Stimulated activated CD4-positive, alpha-beta T cell treated with anti-CD3 and anti-CD28 coated beads, Interleukin-4, amount 100 ng/mL, for 1 hour (primary cell): ENCODE data around the gene TIGD3.

ENCODE experiments used
- DNase-seq: peaks from one replicate; pipeline ENCODE4 v3.0.0-alpha.2; 2020

Gene TIGD3

GRCh38 chr11:65373839-65374580, 19.5 kb downstream of the TIGD3 start:
- DNase-seq = no peak

DNA sequence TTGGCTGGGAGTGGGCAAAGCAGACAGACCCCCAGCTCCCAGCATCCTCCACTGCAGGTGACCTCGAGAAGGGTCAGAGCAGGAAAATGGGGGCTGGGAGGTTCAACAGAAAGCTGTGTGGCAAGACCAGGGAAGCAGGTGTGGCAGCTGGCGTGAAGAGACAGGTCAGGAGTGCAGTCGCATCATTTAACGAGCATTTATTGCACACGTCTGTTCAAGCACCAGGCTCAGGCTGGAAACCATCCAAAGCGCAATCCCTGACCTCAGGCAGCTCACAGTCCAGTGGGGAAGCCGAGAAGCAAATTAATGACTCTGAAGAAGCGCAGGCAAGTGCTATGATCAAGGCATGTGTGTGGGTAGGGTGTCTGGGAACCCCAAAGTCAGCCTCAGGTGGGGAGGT, 20.5 kb downstream of the TIGD3 start:
- DNase-seq = no peak

DNA sequence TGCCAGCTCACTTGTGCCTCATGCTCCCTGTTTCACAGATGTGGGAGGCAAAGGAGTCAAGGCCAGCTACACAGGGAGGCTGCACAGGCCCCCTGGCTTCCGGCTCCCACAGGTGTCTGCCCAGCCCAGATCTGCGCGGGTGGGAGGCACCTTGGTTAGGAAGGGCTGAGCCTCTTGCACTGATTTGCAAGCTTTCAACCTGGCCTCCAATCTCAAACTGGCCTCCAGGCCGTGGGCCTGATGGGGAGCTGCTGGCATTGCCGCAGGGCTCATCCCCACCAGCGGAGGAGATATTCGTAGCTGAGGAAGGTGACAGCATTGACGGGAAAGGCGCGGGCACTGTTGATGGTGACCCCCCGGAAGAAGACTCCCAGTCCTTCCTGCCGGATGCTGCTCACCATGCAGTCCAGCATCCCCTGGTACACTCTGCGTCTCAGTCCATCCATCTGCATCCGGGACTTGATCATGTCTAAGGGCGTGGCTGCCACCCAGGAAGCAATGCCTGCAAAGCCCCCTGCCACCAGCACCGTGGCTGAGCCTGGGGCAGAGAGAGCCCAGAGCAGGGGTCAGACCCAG, 21.7 kb downstream of the TIGD3 start:
- no peak for DNase-seq

DNA sequence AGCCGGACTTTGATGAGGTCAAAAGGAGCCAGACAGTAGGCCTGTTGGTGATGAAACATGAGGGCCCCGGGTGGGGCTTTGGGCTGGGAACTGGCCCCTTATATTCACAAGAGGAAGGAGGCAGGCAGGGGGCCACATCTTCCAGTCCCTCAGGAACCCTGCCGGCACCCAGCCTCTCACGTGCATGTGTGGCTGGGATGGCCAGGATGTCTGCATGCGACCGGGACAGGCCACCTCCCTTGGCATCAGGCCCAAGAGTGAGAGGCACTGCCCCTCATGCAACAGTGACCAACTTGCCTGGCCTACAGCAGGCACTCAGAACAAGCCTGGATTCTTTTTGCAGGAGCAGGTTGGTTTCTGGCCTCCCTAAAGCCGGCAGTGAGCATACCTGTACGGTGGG, 22.5 kb downstream of the TIGD3 start:
- no peak for DNase-seq

DNA sequence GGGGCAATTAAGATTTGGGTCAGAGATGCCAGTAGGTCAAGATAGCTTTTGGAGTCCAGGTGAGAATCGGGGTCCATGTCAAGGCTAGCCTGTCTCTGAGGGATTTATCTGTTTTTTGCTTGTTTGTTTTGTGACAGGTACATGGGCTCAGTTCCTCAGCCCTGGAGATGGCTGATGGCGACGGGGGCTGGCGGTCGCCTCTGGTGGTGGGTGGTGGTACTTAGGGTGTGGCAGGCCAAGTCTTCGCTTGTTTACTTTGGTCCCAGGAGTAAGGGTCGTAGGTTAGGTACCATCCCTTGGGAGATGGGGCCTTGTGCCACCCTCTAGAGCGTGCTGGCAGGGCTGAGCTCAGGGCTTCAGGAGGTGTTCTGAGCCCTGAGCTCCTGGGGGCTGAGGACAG, 23.2 kb downstream of the TIGD3 start:
- DNase-seq = no peak

- DNase-seq = no peak
These were observed 23.8 kb downstream of the TIGD3 start for GRCh38 chr11:65378208-65378927.

GRCh38 chr11:65378928-65379638, 24.5 kb downstream of the TIGD3 start:
- no peak for DNase-seq

- DNase-seq = no peak
These were observed 25.3 kb downstream of the TIGD3 start for GRCh38 chr11:65379698-65380459.

GRCh38 chr11:65380460-65381119, 26.0 kb downstream of the TIGD3 start:
- no peak for DNase-seq

DNA sequence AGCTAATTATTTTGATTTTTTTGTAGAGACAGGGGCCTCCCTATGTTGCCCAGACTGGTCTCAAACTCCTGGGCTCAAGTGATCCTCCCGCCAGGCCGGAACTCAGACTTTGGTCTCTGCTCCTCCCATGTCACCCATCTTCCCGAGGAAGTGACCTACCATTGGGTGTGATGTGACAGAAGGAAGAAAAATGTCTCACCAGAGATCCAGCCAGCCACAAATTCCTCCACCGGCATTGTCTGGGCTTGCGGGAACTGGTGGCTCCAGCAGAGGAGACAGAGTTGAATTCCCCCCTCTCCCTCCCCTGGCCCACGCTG, 27.1 kb downstream of the TIGD3 start:
- no peak for DNase-seq

DNA sequence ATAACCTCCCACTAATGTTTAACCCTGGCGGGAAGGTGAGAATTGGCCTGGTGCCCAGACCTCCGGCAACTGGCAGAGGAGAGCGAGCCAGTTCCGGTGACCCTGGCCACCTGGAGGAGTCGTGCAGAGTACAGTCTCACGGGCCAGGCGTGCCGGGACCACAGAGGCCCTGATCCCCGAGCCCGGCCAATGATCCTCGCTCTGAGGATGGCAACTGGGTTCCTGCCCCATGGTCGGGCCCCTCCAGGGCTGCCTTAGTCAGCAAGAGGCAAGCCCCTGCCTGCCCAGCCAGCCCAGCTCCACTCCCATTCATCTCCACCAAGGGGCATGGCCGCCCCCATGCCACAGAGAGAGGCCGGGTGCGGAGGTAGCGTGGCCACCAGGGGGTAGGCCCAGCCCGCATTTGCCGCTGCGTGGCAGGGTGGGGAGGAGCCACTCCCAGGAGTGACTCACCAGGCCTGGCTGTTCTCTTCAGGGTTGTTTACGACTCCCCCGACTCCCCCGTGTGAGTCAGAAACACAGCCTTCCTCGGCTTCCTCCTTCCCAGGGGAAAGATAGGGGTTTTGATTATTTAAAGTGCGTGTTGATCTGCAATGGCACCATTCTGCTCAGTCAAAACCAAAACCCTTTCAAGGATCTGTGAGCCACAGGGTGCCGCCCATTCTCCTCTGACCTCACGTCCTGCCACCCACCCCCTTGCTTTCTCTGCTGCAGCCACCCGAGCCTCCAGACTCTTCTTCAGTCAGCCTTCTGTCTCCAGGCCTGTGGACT, 27.7 kb downstream of the TIGD3 start, which contains the start of gene SLC25A45:
TSS of gene SLC25A45 (minus strand) at position 614 of the 771 bp plus-strand sequence. CDS start 695 bp downstream, outside the sequence.
- peak; percentile 91 for DNase-seq

DNA sequence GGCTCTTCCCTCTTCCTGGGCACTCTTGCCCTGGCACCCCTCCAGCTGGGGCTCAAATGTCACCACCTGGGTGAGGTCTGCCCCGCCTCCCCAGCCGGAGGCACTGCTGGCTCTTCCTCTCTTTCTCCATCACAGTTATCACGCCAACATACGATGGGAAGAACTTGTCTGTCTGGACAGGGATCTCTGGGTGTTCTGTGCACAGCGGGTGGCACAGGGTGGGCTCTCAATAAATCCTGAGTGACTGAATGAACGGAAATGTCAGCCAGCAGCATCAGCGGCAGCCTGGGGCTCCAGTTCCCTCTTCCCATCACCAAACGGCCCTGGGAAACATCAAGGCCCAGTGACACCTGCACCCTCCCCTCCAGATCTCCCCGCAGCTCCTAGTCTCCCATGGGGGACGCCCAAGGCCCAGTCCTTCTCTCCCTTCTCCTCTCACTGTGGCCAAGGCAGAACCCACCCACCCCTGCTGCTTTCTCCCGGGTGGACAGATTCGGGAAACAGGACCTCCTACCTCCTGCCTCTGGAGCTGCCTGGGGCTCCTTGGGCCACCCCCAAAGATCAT, 28.3 kb downstream of the TIGD3 start:
- no peak for DNase-seq

DNA sequence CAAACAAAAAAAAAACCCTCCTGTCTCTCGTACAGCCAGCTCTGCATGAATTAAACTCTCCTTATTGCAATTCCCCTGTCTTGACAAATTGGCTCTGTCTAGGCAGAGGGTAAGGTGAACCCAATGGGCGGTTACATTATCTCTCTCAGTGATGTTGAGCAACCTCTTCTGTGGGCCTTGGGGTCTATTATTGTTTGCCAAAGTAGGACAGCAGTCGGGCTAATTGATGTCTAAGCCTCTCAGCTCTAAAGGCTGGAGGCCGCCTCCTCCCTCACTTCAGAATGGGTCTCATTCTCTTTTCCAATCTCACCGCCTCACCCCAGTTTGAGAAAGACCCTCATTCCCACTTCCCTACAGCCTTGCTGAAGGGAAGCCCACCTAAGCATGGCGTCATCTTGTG, 29.2 kb downstream of the TIGD3 start:
- no peak for DNase-seq

DNA sequence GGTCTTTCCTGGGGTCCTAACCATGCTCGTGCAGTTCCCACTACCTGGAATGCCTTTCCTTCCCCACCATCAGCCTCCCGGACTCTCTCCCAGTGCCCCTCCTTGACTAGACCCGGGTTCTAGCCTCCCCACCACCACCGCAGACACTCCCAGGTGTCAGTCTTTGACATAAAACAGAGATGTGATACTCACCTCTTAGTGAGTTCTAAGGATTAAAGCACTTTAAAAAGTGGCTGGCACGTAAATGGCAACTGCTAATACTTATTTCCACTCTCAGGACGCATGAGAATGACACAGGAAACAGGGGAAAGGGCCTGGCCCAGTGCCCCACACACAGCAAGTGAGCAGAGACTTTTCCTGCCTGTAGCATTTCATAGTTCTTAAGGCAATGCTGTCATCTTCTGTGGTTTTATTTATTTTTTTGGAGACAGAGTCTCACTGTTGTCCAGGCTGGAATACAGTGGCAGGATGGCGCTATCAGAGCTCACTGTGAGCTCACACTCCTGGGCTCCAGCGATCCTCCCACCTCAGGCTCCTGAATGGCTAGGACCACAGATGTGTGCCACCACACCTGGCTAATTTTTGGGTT, 29.8 kb downstream of the TIGD3 start:
- DNase-seq = no peak

GRCh38 chr11:65386307-65387140, 32.0 kb downstream of the TIGD3 start, which contains the start of gene FRMD8:
Gene FRMD8, plus strand, starts transcription at chr11:65386637. Its CDS starts 400 bp downstream, at chr11:65387037.
- DNase-seq = peak; percentile 88

DNA sequence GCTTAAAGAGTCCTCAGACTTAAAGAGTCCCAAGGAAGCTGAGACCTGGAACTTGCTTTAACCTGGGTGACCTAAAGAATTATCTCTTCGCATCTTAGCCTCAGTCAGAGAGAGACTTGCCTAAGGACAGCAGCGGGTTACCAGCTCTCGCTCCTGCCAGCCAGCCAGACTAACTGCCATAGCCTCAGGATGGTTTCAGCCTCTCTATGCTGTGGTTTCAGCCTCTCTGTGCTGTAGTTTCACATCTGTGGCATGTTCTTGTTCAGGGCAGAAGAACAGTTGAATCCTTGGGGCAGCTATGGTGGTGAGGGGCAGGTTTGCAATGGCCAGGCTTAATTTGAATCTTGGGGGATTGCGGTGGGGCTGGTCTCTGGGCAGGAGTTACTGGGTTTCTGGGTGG, 34.2 kb downstream of the TIGD3 start:
- DNase-seq = no peak

- DNase-seq = no peak
These were observed 34.9 kb downstream of the TIGD3 start for GRCh38 chr11:65389294-65389980.

DNA sequence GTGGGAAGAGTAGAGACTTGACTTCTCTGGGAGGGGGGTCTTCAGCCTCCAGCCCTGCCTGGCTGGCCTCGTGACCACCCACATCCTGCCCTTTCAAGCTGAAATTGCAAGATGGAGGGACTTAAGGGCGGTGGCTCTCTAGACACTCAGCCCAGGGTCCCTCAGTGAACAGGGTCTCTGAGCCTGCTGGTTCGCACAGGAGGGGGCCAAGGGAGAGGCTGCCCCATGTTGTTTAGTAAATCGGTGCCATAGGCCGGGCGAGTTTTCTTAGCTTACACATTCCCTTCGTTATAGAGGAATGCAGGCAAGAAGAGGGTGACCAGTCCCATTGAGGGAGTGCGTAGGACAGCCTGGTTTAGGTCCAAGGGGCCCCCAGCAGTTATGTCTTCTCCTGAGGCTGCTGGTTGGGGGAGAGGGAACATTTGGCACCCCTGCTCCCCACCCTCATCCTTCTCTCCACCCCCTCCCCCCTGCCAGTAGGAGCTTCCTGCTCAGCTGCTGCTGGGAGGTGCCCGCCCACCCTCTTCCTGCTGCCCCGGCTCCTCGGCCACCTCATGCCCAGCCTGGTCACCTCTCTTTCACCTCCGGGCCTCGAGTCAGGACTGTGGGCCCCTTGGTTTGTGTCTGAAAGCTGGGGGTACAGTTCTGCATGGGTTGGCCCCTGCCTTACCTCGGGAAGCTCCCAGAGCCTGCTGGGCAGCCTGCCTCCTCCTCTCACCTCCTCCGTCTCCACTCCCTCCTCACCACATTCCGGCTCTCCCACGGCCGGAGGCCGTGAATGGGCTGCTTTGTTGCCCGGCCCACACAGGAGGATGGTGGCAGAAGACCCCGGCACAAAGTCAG, 35.8 kb downstream of the TIGD3 start:
- DNase-seq = no peak
